HepG2 (cell line): Measurements from ENCODE around the gene ECE2. TPM values are rescaled to one million over a fixed set of nuclear protein-coding genes. Genes with fewer than 3 reads are reported as not detected.

Experiments
- AGO2 ChIP-seq: fragments of 200-400 bp; formaldehyde crosslinking; optimal IDR thresholded peaks from 2 replicates; pipeline ENCODE3; 2017; ENCODE audit warnings: mild to moderate bottlenecking, low read depth, low read length, moderate library complexity
- DR1 ChIP-seq: sonication (generic); formaldehyde crosslinking; IDR thresholded peaks from 2 replicates; pipeline ENCODE4 v1.8.0; 2021; ENCODE audit warnings: mild to moderate bottlenecking, missing genetic modification reagents, inconsistent platforms
- HDAC1 ChIP-seq: sonication (generic); formaldehyde crosslinking; IDR thresholded peaks from 2 replicates; pipeline ENCODE4 v1.5.1; 2020; ENCODE audit warnings: mild to moderate bottlenecking, missing genetic modification reagents
- IRF2 ChIP-seq: IDR thresholded peaks from 2 replicates; pipeline ENCODE4 v1.6.1; 2018; ENCODE audit warnings: missing genetic modification reagents, missing compliant biosample characterization
- ISL2 ChIP-seq: sonication (generic); formaldehyde crosslinking; IDR thresholded peaks from 2 replicates; pipeline ENCODE4 v1.5.0; 2020; ENCODE audit warnings: missing genetic modification reagents
- MEF2D ChIP-seq: sonication (generic); formaldehyde crosslinking; IDR thresholded peaks from 2 replicates; pipeline ENCODE4 v1.5.1; 2020; ENCODE audit warnings: mild to moderate bottlenecking, missing genetic modification reagents
- SAP130 ChIP-seq: IDR thresholded peaks from 2 replicates; pipeline ENCODE4 v1.6.1; 2016; ENCODE audit warnings: low read depth
- SMC3 ChIP-seq: IDR thresholded peaks from 2 replicates; pipeline ENCODE4 v1.6.1; 2011; ENCODE audit warnings: low read length, improper control_type of control experiment
- ZBTB3 ChIP-seq: sonication (generic); formaldehyde crosslinking; IDR thresholded peaks from 2 replicates; pipeline ENCODE4 v1.4.0; 2020; ENCODE audit warnings: low read depth, mild to moderate bottlenecking, moderate library complexity, missing genetic modification reagents, borderline replicate concordance
- ZNF124 ChIP-seq: sonication (generic); formaldehyde crosslinking; IDR thresholded peaks from 2 replicates; pipeline ENCODE4 v1.4.0; 2020; ENCODE audit warnings: missing genetic modification reagents
- ZNF225 ChIP-seq: sonication (generic); formaldehyde crosslinking; IDR thresholded peaks from 2 replicates; pipeline ENCODE4 v1.4.0; 2020; ENCODE audit warnings: mild to moderate bottlenecking, missing genetic modification reagents
- ZNF609 ChIP-seq: sonication (generic); formaldehyde crosslinking; IDR thresholded peaks from 2 replicates; pipeline ENCODE4 v1.4.0; 2020; ENCODE audit warnings: mild to moderate bottlenecking, missing genetic modification reagents, borderline replicate concordance
- ZNF772 ChIP-seq: sonication (generic); formaldehyde crosslinking; IDR thresholded peaks from 2 replicates; pipeline ENCODE4 v1.5.0; 2020; ENCODE audit warnings: mild to moderate bottlenecking, missing genetic modification reagents
- polyA plus RNA-seq, 8 experiments: library from polyadenylated mRNA; depleted of rRNA in 3 of 8; stranded (reverse) in 7 of 8; unstranded in 1 of 8; fragments of >200 nt; fragmentation: Illumina TruSeq in 4 of 8; extraction: Trizol in 4 of 8; gene quantifications; 2 replicates each; pipeline versions ENCODE4 v1.2.1 to v1.2.3, GENCODE V29; 2011 to 2016; ENCODE audit warnings: low read depth in 4 of 8, missing spikeins in 1 of 8, mixed read lengths in 1 of 8; ENCODE audit not compliant: insufficient read depth in 1 of 8
- total RNA-seq, 5 experiments: library from RNA; depleted of rRNA; stranded (reverse); fragments of >200 nt; fragmentation: Illumina TruSeq; extraction: Trizol; gene quantifications; 2 replicates each; pipeline ENCODE4 v1.2.3, GENCODE V29; 2016; ENCODE audit warnings: low read depth in 1 of 5
- TF ChIP-seq, protein P1 (sequence below): sonication (generic); formaldehyde crosslinking; IDR thresholded peaks from 2 replicates; pipeline ENCODE4 v1.5.0; 2020; ENCODE audit warnings: mild to moderate bottlenecking, low read depth, missing genetic modification reagents, borderline replicate concordance
- TF ChIP-seq, protein P2 (sequence below): IDR thresholded peaks from 2 replicates; pipeline ENCODE4 v1.6.1; 2016; ENCODE audit warnings: missing biosample characterization, missing genetic modification reagents, low read depth
- TF ChIP-seq, protein P3 (sequence below): sonication (generic); formaldehyde crosslinking; IDR thresholded peaks from 2 replicates; pipeline ENCODE4 v1.8.0; 2022; ENCODE audit warnings: low read depth, missing genetic modification reagents

The ECE2 gene
- total and polyA plus RNA-seq, 2 of the 13 experiments (the other 11 are each of a cell fraction or from before 2014, with no cell fraction given), result not detected

GRCh38 chr3:184314700-184315542, 39.1 kb downstream of the ECE2 start (continued):
- TF ChIP-seq IRF2 (CRISPR knock-in tag) (peak; percentile 22; the same call in 1 of the 2 replicates), ZNF225 (CRISPR knock-in tag) (0 out of 2 replicates have a peak, but pooled peaks have one; percentile 43), ZBTB3 (CRISPR knock-in tag) (no peak; the same call in 1 of the 2 replicates), DR1 (CRISPR knock-in tag) (peak; percentile 52; the same call in 1 of the 2 replicates), ZNF609 (CRISPR knock-in tag) (0 out of 2 replicates have a peak, but pooled peaks have one; percentile 13), HDAC1 (peak; percentile 15; the same call in 1 of the 2 replicates), SMC3 (no peak), ZNF772 (no peak), ZNF124 (CRISPR knock-in tag) (no peak), MEF2D (CRISPR knock-in tag) (0 out of 2 replicates have a peak, but pooled peaks have one; percentile 30), AGO2 (peak; percentile 90), SAP130 (CRISPR knock-in tag) (peak; percentile 45), ISL2 (CRISPR knock-in tag) (0 out of 2 replicates have a peak, but pooled peaks have one; percentile 37)
- TF ChIP-seq, protein P1, sequence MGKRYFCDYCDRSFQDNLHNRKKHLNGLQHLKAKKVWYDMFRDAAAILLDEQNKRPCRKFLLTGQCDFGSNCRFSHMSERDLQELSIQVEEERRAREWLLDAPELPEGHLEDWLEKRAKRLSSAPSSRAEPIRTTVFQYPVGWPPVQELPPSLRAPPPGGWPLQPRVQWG (CRISPR knock-in tag), result no peak
- TF ChIP-seq, protein P2, sequence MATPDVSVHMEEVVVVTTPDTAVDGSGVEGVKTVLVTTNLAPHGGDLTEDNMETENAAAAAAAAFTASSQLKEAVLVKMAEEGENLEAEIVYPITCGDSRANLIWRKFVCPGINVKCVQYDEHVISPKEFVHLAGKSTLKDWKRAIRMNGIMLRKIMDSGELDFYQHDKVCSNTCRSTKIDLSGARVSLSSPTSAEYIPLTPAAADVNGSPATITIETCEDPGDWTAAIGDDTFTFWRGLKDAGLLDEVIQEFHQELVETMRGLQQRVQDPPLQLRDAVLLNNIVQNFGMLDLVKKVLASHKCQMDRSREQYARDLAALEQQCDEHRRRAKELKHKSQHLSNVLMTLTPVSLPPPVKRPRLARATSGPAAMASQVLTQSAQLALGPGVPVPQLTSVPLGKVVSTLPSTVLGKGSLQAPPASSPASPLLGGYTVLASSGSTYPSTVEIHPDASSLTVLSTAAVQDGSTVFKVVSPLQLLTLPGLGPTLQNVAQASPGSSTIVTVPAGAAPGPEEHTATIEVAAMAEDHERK (CRISPR knock-in tag), result no peak
- TF ChIP-seq, protein P3, sequence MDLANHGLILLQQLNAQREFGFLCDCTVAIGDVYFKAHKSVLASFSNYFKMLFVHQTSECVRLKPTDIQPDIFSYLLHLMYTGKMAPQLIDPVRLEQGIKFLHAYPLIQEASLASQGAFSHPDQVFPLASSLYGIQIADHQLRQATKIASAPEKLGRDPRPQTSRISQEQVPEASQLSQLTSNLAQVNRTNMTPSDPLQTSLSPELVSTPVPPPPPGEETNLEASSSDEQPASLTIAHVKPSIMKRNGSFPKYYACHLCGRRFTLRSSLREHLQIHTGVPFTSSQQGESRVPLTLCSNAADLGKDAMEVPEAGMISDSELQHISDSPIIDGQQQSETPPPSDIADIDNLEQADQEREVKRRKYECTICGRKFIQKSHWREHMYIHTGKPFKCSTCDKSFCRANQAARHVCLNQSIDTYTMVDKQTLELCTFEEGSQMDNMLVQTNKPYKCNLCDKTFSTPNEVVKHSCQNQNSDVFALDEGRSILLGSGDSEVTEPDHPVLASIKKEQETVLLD (CRISPR knock-in tag), result peak; percentile 68
